ENCODE results near the gene AMIGO3. TPM values are rescaled to one million over a fixed set of nuclear protein-coding genes. Genes with fewer than 3 reads are reported as not detected.

The AMIGO3 gene
- total RNA-seq, 3 donors from 2014 or later (not counting 1 experiment from before 2014, with no cell fraction given): 1.3 to 1.9 TPM; not detected in 1

DNA sequence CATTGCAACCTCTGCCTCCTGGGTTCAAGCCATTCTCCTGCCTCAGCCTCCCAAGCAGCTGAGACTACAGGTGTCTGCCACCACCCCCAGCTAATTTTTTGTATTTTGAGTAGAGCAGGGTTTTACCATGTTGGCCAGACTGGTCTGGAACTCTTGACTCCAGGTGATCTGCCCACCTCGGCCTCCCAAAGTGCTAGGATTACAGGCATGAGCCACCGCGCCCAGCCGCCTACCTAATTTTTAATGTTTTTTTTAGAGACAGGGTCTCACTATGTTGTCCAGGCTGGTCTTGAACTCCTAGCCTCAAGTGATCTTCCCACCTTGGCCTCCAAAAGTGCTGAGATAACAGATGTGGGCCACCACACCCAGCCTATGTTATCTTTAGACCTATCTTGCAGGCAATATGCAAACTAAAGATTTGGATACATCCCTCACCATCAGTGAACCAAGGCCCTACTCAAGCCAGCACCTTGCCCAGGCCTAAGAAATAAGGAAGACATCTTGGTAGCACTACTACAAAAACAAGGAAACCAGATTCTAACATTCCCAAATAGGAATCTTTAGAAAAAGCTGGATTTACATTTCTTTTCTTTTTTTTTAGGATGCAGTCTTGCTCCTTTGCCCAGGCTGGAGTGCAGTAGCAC lies 10.6 kb upstream of the AMIGO3 start:
- 99% methylated on average over 4 of the region's 4 CpGs for WGBS (ENCODE audit: insufficient coverage)
- Mint-ChIP-seq H3K4me3 (no peak overlapping the region), H3K36me3 (peaks cover 15% of the 10 kb centered on the region), H3K27ac (no peak overlapping the region), H3K9me3 (no peaks in the 10 kb centered on the region), H3K4me1 (no peaks in the 10 kb centered on the region), H3K27me3 (ENCODE audit: low read depth in 2 of 2) (no peaks in the 10 kb centered on the region)
- Histone ChIP-seq H3K4me3 (ENCODE audit: low read length) (no peak overlapping the region), H3K4me1 (ENCODE audit: control insufficient read depth, insufficient read depth, low read length) (peaks cover 2% of the 10 kb centered on the region), H3K9me3 (ENCODE audit: control insufficient read depth, insufficient read depth, low read length) (no peaks in the 10 kb centered on the region), H3K36me3 (ENCODE audit: control insufficient read depth, insufficient read depth, low read length) (peaks cover 35% of the 10 kb centered on the region), H3K27ac (ENCODE audit: low read length) (no peak overlapping the region), H3K27me3 (ENCODE audit: control insufficient read depth, insufficient read depth, low read length) (no peaks in the 10 kb centered on the region)
- TF ChIP-seq, protein P1, sequence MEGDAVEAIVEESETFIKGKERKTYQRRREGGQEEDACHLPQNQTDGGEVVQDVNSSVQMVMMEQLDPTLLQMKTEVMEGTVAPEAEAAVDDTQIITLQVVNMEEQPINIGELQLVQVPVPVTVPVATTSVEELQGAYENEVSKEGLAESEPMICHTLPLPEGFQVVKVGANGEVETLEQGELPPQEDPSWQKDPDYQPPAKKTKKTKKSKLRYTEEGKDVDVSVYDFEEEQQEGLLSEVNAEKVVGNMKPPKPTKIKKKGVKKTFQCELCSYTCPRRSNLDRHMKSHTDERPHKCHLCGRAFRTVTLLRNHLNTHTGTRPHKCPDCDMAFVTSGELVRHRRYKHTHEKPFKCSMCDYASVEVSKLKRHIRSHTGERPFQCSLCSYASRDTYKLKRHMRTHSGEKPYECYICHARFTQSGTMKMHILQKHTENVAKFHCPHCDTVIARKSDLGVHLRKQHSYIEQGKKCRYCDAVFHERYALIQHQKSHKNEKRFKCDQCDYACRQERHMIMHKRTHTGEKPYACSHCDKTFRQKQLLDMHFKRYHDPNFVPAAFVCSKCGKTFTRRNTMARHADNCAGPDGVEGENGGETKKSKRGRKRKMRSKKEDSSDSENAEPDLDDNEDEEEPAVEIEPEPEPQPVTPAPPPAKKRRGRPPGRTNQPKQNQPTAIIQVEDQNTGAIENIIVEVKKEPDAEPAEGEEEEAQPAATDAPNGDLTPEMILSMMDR (IDR thresholded peaks at IDR 0.05): no peak
- ATAC-seq (no peak), DNase-seq (no peak)
- intact Hi-C loops (cut with micrococcal nuclease): no loop called here

DNA sequence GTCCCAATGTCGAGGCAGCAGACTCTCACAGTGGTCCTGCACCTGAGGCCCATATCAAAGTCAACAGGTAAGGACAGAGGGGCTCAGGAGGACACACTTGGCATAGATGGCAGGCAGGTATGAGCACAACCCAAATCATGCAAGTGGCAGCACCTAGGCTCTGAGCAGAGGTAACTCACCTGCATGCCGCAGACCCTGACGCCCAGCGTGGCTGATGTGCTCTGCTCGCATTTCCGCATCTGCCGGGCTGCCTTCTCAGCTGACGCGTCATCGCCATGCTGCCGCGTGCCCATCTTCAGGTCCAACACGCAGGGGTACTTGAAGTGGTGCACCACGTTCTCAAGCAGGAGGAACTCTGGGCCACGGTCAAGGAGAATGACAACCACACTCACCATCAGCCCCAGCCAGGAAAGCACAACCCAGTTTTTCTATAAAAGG lies 8.5 kb upstream of the AMIGO3 start:
- Histone ChIP-seq H3K27ac (ENCODE audit: low read length) (no peak overlapping the region), H3K4me3 (ENCODE audit: low read length) (no peak overlapping the region), H3K36me3 (ENCODE audit: control insufficient read depth, insufficient read depth, low read length) (peaks cover 32% of the 10 kb centered on the region), H3K4me1 (ENCODE audit: control insufficient read depth, insufficient read depth, low read length) (peaks cover 19% of the 10 kb centered on the region), H3K9me3 (ENCODE audit: control insufficient read depth, insufficient read depth, low read length) (no peaks in the 10 kb centered on the region), H3K27me3 (ENCODE audit: control insufficient read depth, insufficient read depth, low read length) (no peaks in the 10 kb centered on the region)
- DNase-seq: no peak
- intact Hi-C loops (cut with micrococcal nuclease): no loop called here
- no peak for ATAC-seq
- Mint-ChIP-seq H3K4me3 (no peak overlapping the region), H3K9me3 (no peaks in the 10 kb centered on the region), H3K4me1 (peaks cover 11 to 15% of the 10 kb centered on the region in 2 donors), H3K27ac (no peak overlapping the region), H3K36me3 (peaks cover 10% of the 10 kb centered on the region), H3K27me3 (ENCODE audit: low read depth in 2 of 2) (no peaks in the 10 kb centered on the region)
- TF ChIP-seq, protein P1 (IDR thresholded peaks at IDR 0.05): no peak
- WGBS (ENCODE audit: insufficient coverage): 97% methylated on average over 15 of the region's 15 CpGs

DNA sequence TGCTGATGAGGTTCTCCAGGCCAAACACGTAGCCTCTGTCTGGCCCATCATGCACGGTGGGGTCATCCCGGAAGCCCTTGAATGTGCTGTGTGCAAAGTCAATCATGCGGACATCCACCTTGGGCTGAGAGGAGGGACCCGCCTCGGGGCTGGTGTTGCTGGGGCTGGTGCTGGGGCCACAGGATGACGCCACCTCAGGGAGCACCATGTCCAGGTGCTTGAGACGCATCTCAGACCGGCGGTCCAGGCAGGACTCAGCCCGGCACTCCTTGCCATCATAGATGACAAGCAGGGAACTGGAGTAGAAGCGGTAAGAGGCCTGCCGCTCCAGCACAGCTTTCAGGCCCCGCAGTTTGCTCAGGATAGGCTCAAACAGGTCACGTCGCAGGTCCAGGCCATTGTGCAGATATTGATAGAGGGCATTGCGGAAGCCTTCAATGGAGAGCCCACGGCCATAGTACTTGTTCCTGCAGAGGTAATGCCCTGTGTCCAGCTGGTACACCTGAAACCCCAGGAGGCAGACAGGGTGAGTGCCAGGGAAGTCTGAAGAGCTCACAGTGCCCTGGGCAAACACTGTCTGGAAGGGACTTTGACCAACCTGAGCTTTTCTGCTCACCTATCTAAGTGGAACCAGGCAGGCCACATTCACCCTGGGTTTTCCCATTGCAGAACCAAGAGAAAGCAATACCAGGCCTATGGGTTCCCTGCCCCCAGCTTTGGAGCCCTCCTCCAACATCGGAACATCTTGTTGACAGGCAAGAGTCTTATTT lies 7.9 kb upstream of the AMIGO3 start:
- ATAC-seq: no peak
- TF ChIP-seq, protein P1 (IDR thresholded peaks at IDR 0.05): no peak
- DNase-seq: no peak
- Histone ChIP-seq H3K27ac (ENCODE audit: low read length) (peak overlapping the region; percentile 37), H3K27me3 (ENCODE audit: control insufficient read depth, insufficient read depth, low read length) (no peaks in the 10 kb centered on the region), H3K4me1 (ENCODE audit: control insufficient read depth, insufficient read depth, low read length) (peaks cover 25% of the 10 kb centered on the region), H3K9me3 (ENCODE audit: control insufficient read depth, insufficient read depth, low read length) (no peaks in the 10 kb centered on the region), H3K4me3 (ENCODE audit: low read length) (no peak overlapping the region), H3K36me3 (ENCODE audit: control insufficient read depth, insufficient read depth, low read length) (peaks cover 29% of the 10 kb centered on the region)
- no peaks in the 10 kb centered on the region for H3K27me3 Mint-ChIP-seq (ENCODE audit: low read depth in 2 of 2)
- no peak overlapping the region for H3K27ac Mint-ChIP-seq
- WGBS (ENCODE audit: insufficient coverage): 91% methylated on average over 19 of the region's 19 CpGs
- H3K9me3 Mint-ChIP-seq: no peaks in the 10 kb centered on the region
- intact Hi-C loops (cut with micrococcal nuclease): no loop called here
- H3K36me3 Mint-ChIP-seq: peaks cover 6% of the 10 kb centered on the region
- no peak overlapping the region for H3K4me3 Mint-ChIP-seq
- H3K4me1 Mint-ChIP-seq: peaks cover 17 to 20% of the 10 kb centered on the region in 2 donors
